Ovary (tissue), 9 donors: ENCODE measurements around the gene CFAP69. TPM values are rescaled to one million over a fixed set of nuclear protein-coding genes. Genes with fewer than 3 reads are reported as not detected.

Source experiments
- DNase-seq, 5 donors: peaks; one replicate each; pipeline ENCODE4 v3.0.0-alpha.2; 2019 to 2020
- H3K27ac ChIP-seq, 2 donors: fragments of 200-600 bp; one replicate each; pipeline versions ENCODE4 v1.5.1 to v1.8.0; 2019 to 2022
- H3K27me3 ChIP-seq: fragments of 200-600 bp; one replicate; pipeline ENCODE4 v1.8.0; 2022
- H3K36me3 ChIP-seq: fragments of 200-600 bp; sonication (generic); one replicate; pipeline ENCODE4 v1.5.1; 2019
- H3K4me1 ChIP-seq: one replicate; pipeline ENCODE4 v1.8.1; 2013; ENCODE audit warnings: mild to moderate bottlenecking, moderate library complexity; ENCODE audit not compliant: insufficient read depth
- H3K4me3 ChIP-seq: fragments of 200-600 bp; sonication (generic); one replicate; pipeline ENCODE4 v1.5.1; 2017
- H3K9me3 ChIP-seq, 2 donors: fragments of 200-600 bp in 1 of 2; sonication (generic) in 1 of 2; one replicate each; pipeline versions ENCODE4 v1.5.1 to v1.8.1; 2013 to 2019; ENCODE audit warnings: mild to moderate bottlenecking in 1 of 2, moderate library complexity in 1 of 2
- EP300 ChIP-seq: sonication (generic); formaldehyde crosslinking; IDR thresholded peaks from one replicate; pipeline ENCODE4 v1.6.1; 2017; ENCODE audit warnings: antibody characterized with exemption
- POLR2A ChIP-seq: fragments of 450-650 bp; IDR thresholded peaks from one replicate; pipeline ENCODE4 v1.6.1; 2017; ENCODE audit warnings: antibody characterized with exemption, mild to moderate bottlenecking, moderate library complexity
- WGBS, 3 donors: extraction: QIAGEN DNeasy Blood & Tissue Kit in 1 of 3; methylation state at CpG; one replicate each; pipeline versions ENCODE4 v1.1.5 to v1.1.7; 2013 to 2017; 5-methylcytosine and 5-hydroxymethylcytosine counted together
- intact Hi-C, 4 donors: fragments of 100-400 bp; cut with DNase I; formaldehyde crosslinking; loops; one replicate each; pipeline versions ENCODE4 v1.11.0 to v1.15.1; 2022 to 2023
- polyA plus RNA-seq, 2 donors: library from polyadenylated mRNA; stranded (reverse); fragments of 200-250 nt in 1 of 2; fragments of 350-450 nt in 1 of 2; fragmentation: Illumina TruSeq in 1 of 2; extraction: RNeasy Lipid Tissue Mini Kit (QIAGEN cat#74804) in 1 of 2; gene quantifications; one replicate each; pipeline ENCODE4 v1.2.3, GENCODE V29; 2013 to 2014
- total RNA-seq, 7 donors: library from RNA; depleted of rRNA in 2 of 7; stranded (reverse); fragments of >200 nt in 2 of 7; fragmentation: NEBNext Ultra II Directional in 3 of 7; extraction: Animal tissue kit (Norgen Biotek cat#: 25700) in 3 of 7; gene quantifications; one replicate each; pipeline versions ENCODE4 v1.1.0 to v1.2.4, GENCODE V29; 2016 to 2023
- TF ChIP-seq, protein P1 (sequence below), 3 donors: fragments of 450-650 bp in 2 of 3; fragments of 200-600 bp in 1 of 3; IDR thresholded peaks; one replicate each; pipeline versions ENCODE4 v1.5.1 to v1.8.0; 2016 to 2022; ENCODE audit warnings: antibody characterized with exemption in 3 of 3, mild to moderate bottlenecking in 1 of 3
- donor health status: DM: no; HTN: no; CAD: no; lungs with moderate emphysema.
- donor health status: DM: no; HTN: no; CAD: no.
- donor health status: Bipolar disorder and iron deficiency.
- donor health status: DM: yes; HTN: yes; CAD: no.
- donor health status: DM: no; HTN: no; CAD: no.
- donor health status: DM: yes; HTN: yes; CAD: no.

CFAP69 gene
- total and polyA plus RNA-seq, 9 donors, result 3.1 to 37.9 (median 10.6) TPM

DNA sequence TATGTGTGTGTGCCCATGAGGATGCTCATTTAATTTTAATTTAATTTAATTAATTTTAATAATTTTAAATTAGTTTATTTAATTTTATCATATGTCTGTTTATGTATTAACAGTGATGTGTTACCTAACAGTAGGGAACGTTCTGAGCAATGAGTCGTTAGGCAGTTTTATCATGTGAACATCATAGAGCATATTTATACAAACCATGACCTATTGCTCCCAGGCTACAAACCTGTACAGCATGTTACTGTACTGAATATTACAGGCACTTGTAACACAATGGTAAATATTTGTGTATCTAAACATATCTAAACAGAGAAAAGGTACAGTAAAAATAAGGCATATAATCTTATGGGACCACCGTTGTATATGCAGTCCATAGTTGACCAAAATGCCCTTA is 13.7 kb upstream of the CFAP69 start:
- intact Hi-C loops, result no loop called here
- TF ChIP-seq, protein P1, sequence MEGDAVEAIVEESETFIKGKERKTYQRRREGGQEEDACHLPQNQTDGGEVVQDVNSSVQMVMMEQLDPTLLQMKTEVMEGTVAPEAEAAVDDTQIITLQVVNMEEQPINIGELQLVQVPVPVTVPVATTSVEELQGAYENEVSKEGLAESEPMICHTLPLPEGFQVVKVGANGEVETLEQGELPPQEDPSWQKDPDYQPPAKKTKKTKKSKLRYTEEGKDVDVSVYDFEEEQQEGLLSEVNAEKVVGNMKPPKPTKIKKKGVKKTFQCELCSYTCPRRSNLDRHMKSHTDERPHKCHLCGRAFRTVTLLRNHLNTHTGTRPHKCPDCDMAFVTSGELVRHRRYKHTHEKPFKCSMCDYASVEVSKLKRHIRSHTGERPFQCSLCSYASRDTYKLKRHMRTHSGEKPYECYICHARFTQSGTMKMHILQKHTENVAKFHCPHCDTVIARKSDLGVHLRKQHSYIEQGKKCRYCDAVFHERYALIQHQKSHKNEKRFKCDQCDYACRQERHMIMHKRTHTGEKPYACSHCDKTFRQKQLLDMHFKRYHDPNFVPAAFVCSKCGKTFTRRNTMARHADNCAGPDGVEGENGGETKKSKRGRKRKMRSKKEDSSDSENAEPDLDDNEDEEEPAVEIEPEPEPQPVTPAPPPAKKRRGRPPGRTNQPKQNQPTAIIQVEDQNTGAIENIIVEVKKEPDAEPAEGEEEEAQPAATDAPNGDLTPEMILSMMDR (IDR thresholded peaks at IDR 0.05), result no peak
- no peak for TF ChIP-seq EP300
- no peak for TF ChIP-seq POLR2A

DNA sequence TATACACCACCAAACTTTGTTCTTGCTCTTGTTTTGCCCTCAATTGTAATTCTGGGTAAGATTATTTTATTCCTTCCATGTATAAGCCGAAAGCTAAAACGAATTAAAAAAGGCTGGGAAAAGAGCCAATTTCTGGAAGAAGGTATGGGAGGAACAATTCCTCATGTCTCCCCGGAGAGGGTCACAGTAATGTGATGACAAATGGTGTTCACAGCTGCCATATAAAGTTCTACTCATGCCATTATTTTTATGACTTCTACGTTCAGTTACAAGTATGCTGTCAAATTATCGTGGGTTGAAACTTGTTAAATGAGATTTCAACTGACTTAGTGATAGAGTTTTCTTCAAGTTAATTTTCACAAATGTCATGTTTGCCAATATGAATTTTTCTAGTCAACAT is 12.5 kb upstream of the CFAP69 start:
- no peak for DNase-seq
- Histone ChIP-seq H3K27ac (no peak overlapping the region), H3K9me3 (no peaks in the 10 kb centered on the region), H3K4me1 (no peaks in the 10 kb centered on the region), H3K27me3 (no peaks in the 10 kb centered on the region), H3K4me3 (no peak overlapping the region), H3K36me3 (no peaks in the 10 kb centered on the region)
- intact Hi-C loops, result no loop called here
- WGBS, 3 donors, result 43 to 54% (median 47%) methylated on average over 5 of the region's 5 CpGs
- TF ChIP-seq, protein P1 (IDR thresholded peaks at IDR 0.05), result no peak
- TF ChIP-seq EP300, result no peak
- no peak for TF ChIP-seq POLR2A

More for the DNA sequence above, 13.7 kb upstream of the CFAP69 start:
- Histone ChIP-seq H3K9me3 (no peaks in the 10 kb centered on the region), H3K36me3 (no peaks in the 10 kb centered on the region), H3K4me3 (no peak overlapping the region), H3K4me1 (no peaks in the 10 kb centered on the region), H3K27me3 (no peaks in the 10 kb centered on the region), H3K27ac (no peak overlapping the region)
- 82 to 88% (median 84%) methylated on average over 3 of the region's 3 CpGs for WGBS, 3 donors
- DNase-seq, result no peak

DNA sequence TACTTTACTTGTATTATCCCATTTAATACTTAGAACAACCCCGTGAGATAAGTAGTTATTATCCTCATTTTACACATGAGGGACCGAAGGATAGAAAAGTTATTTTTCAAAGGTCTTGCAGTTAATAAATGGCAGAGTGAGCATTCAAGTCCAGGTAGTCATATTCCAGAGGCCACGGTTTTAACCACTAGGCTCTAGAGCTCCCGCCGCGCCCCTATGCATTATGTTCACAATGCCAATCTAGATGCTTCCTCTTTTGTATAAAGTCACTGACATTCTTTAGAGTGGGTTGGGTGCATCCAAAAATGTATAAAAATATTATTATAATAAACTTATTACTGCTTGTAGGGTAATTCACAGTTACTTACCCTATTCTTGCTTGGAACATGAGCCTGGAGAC is 11.4 kb upstream of the CFAP69 start:
- H3K4me1 ChIP-seq, result no peaks in the 10 kb centered on the region
- no peak overlapping the region for H3K4me3 ChIP-seq
- no peak overlapping the region for H3K27ac ChIP-seq
- H3K9me3 ChIP-seq, result no peaks in the 10 kb centered on the region
- 97 to 98% (median 97%) methylated on average over 6 of the region's 6 CpGs for WGBS, 3 donors
- no peak for DNase-seq
- H3K36me3 ChIP-seq, result no peaks in the 10 kb centered on the region
- TF ChIP-seq POLR2A, result no peak
- no peak for TF ChIP-seq EP300
- TF ChIP-seq, protein P1 (IDR thresholded peaks at IDR 0.05), result no peak
- no peaks in the 10 kb centered on the region for H3K27me3 ChIP-seq
- intact Hi-C loops, result no loop called here

DNA sequence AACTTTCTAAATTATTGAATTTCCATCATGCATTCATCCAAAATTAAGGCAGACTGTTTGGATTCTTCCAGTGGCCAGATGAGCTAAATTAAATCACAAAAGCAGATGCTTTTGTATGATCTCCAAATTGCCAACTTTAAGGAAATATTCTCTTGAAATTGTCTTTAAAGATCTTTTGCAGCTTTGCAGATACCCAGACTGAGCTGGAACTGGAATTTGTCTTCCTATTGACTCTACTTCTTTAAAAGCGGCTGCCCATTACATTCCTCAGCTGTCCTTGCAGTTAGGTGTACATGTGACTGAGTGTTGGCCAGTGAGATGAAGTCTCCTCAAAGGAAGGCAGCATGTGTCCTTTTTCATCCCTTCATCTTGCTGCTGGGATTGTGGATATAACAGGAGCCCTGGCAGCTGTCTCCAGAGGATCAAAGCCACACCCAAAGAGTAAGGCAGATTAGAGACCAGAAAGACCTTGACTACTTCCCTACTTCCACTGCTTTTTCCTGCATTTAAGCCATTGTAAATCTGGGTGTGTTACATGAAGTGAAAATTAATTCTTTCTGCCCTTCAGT is 8.2 kb upstream of the CFAP69 start:
- no peak overlapping the region for H3K27ac ChIP-seq
- H3K4me1 ChIP-seq, result no peaks in the 10 kb centered on the region
- intact Hi-C loops, result no loop called here
- no peak for DNase-seq
- H3K36me3 ChIP-seq, result no peaks in the 10 kb centered on the region
- TF ChIP-seq, protein P1 (IDR thresholded peaks at IDR 0.05), result no peak
- TF ChIP-seq POLR2A, result no peak
- TF ChIP-seq EP300, result no peak
- no peaks in the 10 kb centered on the region for H3K27me3 ChIP-seq
- H3K4me3 ChIP-seq, result no peak overlapping the region
- WGBS, 3 donors, result 88 to 96% (median 90%) methylated on average over 1 of the region's 1 CpG
- H3K9me3 ChIP-seq, result no peaks in the 10 kb centered on the region
